Activated CD4-positive, CD25-positive, alpha-beta regulatory T cell (primary cell): Measurements from ENCODE around the gene KIAA0513.
A peak's percentile ranks its signal among the peaks of the same experiment; 100 is the strongest.

ENCODE experiments used
- DNase-seq, 4 experiments: peaks; one replicate each; lab custom pipeline; 2025; lab: John Stamatoyannopoulos, UW

The KIAA0513 gene

DNA sequence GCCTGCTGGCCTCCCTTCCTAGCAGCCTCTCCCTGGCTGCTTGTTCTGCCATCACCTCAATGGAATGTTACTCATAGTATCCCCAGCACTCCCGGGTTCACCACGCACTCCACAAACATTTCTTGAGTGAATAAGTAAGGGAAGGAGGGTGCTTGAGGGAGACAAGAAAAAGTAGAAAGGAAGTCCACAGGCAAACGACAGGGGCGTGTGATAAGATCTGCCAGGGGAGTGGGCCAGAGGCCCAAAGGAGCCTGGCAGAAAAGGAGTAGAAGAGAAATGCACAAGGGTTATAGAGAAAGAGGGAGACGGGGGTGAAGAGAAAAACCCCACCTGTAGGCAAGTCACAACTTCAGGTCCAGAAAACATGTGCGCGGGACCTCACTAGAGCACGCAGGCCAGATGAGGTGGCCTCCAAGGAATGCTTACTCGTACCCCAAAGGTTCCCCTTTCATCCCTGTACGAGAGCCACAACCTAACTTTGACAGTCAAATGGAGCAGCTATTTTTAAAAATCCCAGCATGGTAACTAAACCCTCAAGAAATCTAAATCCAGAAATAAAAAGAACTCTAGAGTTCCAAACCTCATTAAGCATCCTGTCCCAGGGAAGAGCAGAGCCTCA lies 22.9 kb upstream of the KIAA0513 start:
- DNase-seq = no peak

GRCh38 chr16:85005285-85006069 lies 22.1 kb upstream of the KIAA0513 start:
- DNase-seq = no peak

- DNase-seq = no peak
Observed at GRCh38 chr16:85006639-85007038, 21.0 kb upstream of the KIAA0513 start.

- no peak for DNase-seq
Observed at GRCh38 chr16:85007496-85008214, 19.9 kb upstream of the KIAA0513 start.

GRCh38 chr16:85008271-85008670 lies 19.3 kb upstream of the KIAA0513 start:
- no peak for DNase-seq

DNA sequence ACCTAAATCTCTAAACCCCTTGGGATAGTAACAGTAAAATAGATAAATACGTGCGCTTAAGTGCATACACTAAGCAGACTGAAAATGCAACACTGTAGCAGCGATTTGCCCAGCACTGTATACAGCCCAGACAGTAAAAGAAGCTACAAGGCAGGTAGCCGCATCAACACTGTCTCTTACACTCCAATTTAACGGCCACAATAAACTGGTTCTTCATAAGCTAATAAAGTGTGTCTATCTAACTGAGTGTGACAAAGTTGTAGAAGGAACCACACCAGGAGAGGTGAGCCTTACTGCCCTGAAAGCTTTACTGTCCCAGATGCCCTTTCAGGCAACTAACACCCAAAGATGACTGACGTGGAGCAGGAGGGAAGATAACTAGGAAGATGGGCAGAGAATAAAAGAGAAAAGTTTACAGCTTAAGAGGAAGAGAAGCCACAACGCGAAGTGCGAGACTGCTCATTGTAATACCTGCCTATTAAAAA lies 17.1 kb upstream of the KIAA0513 start:
- no peak for DNase-seq

DNA sequence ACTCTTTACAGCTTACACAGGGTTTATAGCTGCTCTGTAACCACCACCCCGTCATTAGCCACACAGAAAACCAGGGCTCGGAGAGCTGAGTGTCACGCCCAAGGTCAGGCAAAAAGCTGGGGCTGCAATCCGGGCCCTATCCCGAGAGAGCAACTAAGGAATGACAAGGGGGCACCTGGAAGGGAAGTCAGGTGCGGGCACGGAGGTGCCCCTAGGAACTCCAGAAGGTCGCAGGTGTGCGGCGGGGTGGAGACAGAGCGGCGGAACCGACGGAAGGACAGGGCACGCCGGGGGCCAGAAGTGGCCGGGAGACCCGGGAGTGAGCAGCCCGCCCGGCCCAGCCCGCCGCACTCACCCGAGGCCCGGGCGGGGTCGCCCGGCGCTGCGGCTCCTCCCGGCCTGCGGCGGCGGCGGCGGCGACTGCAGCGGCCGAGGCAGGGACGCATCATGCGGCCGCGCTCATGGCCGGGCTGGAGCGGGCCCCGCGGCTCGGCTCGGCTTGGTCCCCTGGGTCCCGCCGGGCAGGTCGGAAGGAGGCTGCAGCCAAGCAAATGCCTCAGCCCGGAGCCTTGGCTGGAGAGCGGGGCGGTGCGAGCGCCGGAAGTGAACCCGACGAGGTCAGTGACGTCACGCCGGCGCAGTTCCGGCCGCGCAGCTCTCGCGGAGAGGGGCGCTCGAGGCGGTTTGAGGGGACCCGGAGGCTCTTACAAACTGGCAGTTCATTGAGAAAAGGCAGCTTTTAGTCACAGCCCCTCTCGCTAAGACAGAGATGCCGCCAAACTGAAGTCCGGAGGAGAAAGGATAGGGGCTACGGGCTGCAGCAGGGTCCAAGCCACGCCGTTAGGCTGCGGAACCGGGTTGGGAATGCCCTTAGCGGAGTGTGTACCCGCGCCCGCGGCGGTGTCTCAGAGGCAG lies 16.4 kb upstream of the KIAA0513 start, which contains the start of gene ZDHHC7:
Gene ZDHHC7 (minus strand): TSS at position 605 of the 915 bp plus-strand sequence. CDS start 20,917 bp downstream, outside the sequence.
- peak; percentile 66 to 77 (median 72) for DNase-seq

DNA sequence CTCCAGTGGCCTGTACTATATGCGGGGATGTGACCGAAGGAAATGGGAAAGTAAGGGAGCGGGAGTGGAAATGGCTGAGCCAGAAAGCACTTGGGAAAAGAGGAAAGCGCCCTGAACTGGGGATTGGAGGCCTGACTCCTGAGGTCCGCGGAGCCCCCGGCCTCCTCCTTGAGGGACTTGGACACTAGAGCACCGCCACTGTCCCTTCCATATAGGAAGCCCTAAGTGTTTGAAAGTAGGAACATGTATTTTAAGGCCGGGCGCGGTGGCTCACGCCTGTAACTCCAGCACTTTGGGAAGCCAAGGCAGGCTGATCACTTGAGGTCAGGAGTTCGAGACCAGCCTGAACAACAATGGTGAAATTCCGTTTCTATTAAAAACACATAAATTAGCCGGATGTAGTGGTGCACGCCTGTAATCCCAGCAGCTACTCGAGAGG lies 15.7 kb upstream of the KIAA0513 start:
- DNase-seq = no peak

DNA sequence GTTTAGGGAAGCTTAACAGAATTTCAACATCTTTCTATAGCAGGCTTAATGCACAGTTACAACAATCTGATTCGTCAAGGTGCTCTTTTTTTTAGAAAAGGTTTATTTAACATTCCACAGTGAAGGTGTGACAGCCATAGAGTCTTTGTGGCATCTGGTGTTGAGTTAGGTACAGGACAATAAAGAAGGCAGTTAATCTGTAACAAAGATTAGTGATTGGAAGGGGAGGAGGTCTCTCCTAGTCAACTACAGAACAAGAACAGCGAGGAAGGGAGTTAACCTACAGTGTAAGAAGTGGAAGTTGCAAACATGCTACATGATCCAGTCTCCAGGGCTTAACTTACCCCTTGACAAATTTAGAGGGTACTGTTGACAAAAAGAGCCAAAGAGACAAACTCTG lies 13.3 kb upstream of the KIAA0513 start:
- no peak for DNase-seq

GRCh38 chr16:85015481-85016187 lies 12.0 kb upstream of the KIAA0513 start:
- DNase-seq = no peak

GRCh38 chr16:85017151-85017550 lies 10.4 kb upstream of the KIAA0513 start:
- DNase-seq = no peak

DNA sequence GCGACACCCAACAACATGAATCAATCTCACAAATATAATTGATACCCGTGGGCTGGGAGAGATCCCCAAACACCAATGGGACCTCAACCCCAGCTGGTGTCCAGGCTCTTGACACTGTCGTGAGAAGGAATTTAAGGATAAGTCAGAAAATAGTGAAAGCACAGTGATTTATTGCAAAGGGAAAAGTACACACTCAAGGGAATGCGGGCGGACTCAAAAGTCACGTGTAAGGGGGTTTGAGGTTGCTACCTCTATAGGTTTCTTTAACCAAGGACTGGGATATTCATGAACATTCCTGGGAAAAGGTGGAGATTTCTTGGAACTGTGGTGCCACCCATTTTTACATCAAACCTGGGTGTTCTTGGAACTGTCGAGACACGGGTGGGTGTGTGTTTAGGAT lies 10.0 kb upstream of the KIAA0513 start:
- DNase-seq = no peak

GRCh38 chr16:85018529-85019236 lies 8.9 kb upstream of the KIAA0513 start:
- DNase-seq = no peak

- DNase-seq = no peak
Observed at GRCh38 chr16:85019659-85020245, 7.8 kb upstream of the KIAA0513 start.

GRCh38 chr16:85025781-85026653 lies 1.6 kb upstream of the KIAA0513 start:
- no peak for DNase-seq

GRCh38 chr16:85026703-85027102 lies 892 bp upstream of the KIAA0513 start:
- no peak for DNase-seq

DNA sequence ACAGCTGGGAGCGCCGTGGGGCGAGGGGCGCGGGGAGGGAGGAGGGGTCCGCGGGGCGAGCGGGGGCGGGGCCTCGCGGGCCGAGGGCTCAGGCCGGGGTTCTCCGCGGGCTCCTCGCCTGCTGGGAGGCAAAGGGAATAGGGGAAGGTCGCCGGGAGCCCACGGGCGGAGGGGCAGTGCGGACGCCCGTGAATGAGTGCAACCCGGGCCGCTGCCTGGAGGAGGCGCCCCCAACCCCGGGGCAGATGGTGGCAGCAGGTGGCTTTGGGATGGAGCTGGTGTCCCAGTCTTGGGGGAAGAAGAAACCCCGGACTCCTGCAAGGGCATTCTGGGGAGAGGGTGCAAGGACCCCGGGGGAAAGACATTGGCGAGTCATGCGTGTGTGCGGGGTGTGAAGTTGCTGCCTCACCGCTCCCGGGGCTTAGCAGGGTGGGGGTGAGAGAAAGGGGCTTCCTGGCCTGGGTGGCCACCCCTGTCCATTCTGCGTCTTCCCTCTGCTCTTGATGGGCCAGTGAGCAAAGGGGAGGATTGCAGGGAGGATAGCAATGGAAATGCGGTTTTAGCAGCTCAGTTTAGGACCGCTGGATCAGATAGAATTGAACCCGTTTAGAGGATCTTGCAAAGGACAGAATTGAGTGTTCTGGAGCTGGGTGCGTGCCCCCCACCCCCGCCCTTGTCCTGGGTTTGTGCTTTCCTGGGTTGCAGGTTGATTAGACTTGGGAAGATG lies 526 bp downstream of the KIAA0513 start:
- peak in 1 of 4 experiments; percentile 31 for DNase-seq
